Astrocyte (in vitro differentiated cells and primary cell): ENCODE data around the gene KRTAP5-5. TPM values are rescaled to one million over a fixed set of nuclear protein-coding genes. Genes with fewer than 3 reads are reported as not detected.
A peak's percentile ranks its signal among the peaks of the same experiment; 100 is the strongest.

Experiments
- DNase-seq: peaks from one replicate; pipeline ENCODE4 v3.0.0-alpha.2; 2010; ENCODE audit warnings: low read depth
- FAIRE-seq: peaks from 2 replicates; lab custom pipeline; 2011; peaks lifted over from hg19 to GRCh38; lab: Jason Lieb, UNC
- H2AFZ ChIP-seq: 2 replicates; pipeline ENCODE4 v1.6.0; 2012; ENCODE audit warnings: low read depth, low read length, inconsistent platforms
- H3K27ac ChIP-seq: 2 replicates; pipeline ENCODE4 v1.5.1; 2011; ENCODE audit warnings: low read depth, low read length, inconsistent platforms
- H3K27me3 ChIP-seq: 2 replicates; pipeline ENCODE4 v1.6.0; 2011; ENCODE audit warnings: low read length, inconsistent platforms; ENCODE audit not compliant: insufficient read depth
- H3K36me3 ChIP-seq: 2 replicates; pipeline ENCODE4 v1.5.1; 2011; ENCODE audit warnings: low read length, inconsistent platforms; ENCODE audit not compliant: insufficient read depth
- H3K4me1 ChIP-seq: 2 replicates; pipeline ENCODE4 v1.5.1; 2011; ENCODE audit warnings: low read length, inconsistent platforms; ENCODE audit not compliant: insufficient read depth
- H3K4me2 ChIP-seq: 2 replicates; pipeline ENCODE4 v1.6.0; 2012; ENCODE audit warnings: low read length, inconsistent platforms
- H3K4me3 ChIP-seq: 2 replicates; pipeline ENCODE4 v1.5.1; 2011; ENCODE audit warnings: low read depth, mild to moderate bottlenecking, low read length, inconsistent platforms; ENCODE audit not compliant: insufficient read depth
- H3K79me2 ChIP-seq: 2 replicates; pipeline ENCODE4 v1.6.0; 2012; ENCODE audit warnings: mild to moderate bottlenecking, low read length, inconsistent platforms; ENCODE audit not compliant: insufficient read depth
- H3K9ac ChIP-seq: 2 replicates; pipeline ENCODE4 v1.6.0; 2012; ENCODE audit warnings: mild to moderate bottlenecking, low read length, inconsistent platforms
- H3K9me3 ChIP-seq: 2 replicates; pipeline ENCODE4 v1.5.1; 2012; ENCODE audit warnings: low read depth, mild to moderate bottlenecking, low read length, inconsistent platforms; ENCODE audit not compliant: insufficient read depth
- H4K20me1 ChIP-seq: 2 replicates; pipeline ENCODE4 v1.6.0; 2012; ENCODE audit warnings: low read length, inconsistent platforms; ENCODE audit not compliant: insufficient read depth
- H3K27ac Mint-ChIP-seq: one replicate; pipeline ENCODE4 v1.8.0; 2021; ENCODE audit warnings: mild to moderate bottlenecking, mixed read lengths; ENCODE audit not compliant: unreplicated experiment
- H3K27me3 Mint-ChIP-seq: one replicate; pipeline ENCODE4 v1.8.0; 2021; ENCODE audit warnings: low read depth, mixed read lengths; ENCODE audit not compliant: unreplicated experiment
- H3K36me3 Mint-ChIP-seq: one replicate; pipeline ENCODE4 v1.8.0; 2021; ENCODE audit warnings: low read depth, mixed read lengths; ENCODE audit not compliant: unreplicated experiment
- H3K4me1 Mint-ChIP-seq: one replicate; pipeline ENCODE4 v1.8.0; 2021; ENCODE audit warnings: low read depth, mixed read lengths; ENCODE audit not compliant: unreplicated experiment
- H3K4me3 Mint-ChIP-seq: one replicate; pipeline ENCODE4 v1.8.0; 2021; ENCODE audit warnings: mild to moderate bottlenecking, moderate library complexity, mixed read lengths; ENCODE audit not compliant: unreplicated experiment
- H3K9me3 Mint-ChIP-seq: one replicate; pipeline ENCODE4 v1.8.0; 2021; ENCODE audit warnings: mild to moderate bottlenecking, mixed read lengths; ENCODE audit not compliant: unreplicated experiment
- CTCF ChIP-seq: IDR thresholded peaks from 2 replicates; pipeline ENCODE4 v1.5.1; 2011; ENCODE audit warnings: low read depth, mild to moderate bottlenecking, inconsistent platforms, low read length, moderate library complexity; ENCODE audit not compliant: insufficient read depth
- EZH2 ChIP-seq: IDR thresholded peaks from 2 replicates; pipeline ENCODE4 v1.6.1; 2012; ENCODE audit warnings: mild to moderate bottlenecking, low read length, inconsistent platforms; ENCODE audit not compliant: insufficient read depth
- total RNA-seq: library from RNA; stranded (reverse); gene quantifications from 2 replicates; pipeline ENCODE4 v1.2.1, GENCODE V29; 2021

Gene KRTAP5-5
- total RNA-seq, 1 donor from 2014 or later = not detected

DNA sequence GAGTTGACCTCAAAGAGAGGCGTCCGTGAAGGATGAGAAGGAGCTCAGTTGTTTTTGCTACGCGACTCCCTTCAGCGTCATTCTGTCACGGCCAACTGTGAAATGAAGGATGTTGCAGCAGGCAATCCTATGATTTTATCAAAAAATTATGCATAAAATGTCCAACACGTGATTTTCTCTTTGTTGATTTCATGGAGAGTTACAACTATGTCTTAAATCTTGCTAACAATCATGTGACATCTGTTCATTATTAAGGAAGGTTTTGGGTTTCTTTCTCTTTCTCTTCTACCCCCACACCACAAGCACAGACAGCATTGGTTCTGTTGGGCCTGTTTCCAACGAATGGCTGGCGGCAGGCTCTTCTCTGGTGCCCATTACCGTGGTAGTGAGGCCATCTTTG lies 11.3 kb upstream of the KRTAP5-5 start:
- Histone ChIP-seq H4K20me1 (no peaks in the 10 kb centered on the region), H2AFZ (no peak overlapping the region), H3K4me2 (no peak overlapping the region), H3K27me3 (peaks cover 9% of the 10 kb centered on the region), H3K27ac (no peak overlapping the region), H3K4me3 (no peak overlapping the region), H3K9me3 (no peaks in the 10 kb centered on the region), H3K36me3 (no peaks in the 10 kb centered on the region), H3K9ac (no peak overlapping the region), H3K4me1 (no peaks in the 10 kb centered on the region), H3K79me2 (no peaks in the 10 kb centered on the region)
- Mint-ChIP-seq H3K27me3 (peaks cover 55% of the 10 kb centered on the region), H3K4me3 (no peak overlapping the region), H3K36me3 (peaks cover 3% of the 10 kb centered on the region), H3K4me1 (no peaks in the 10 kb centered on the region), H3K9me3 (peaks cover 19% of the 10 kb centered on the region), H3K27ac (no peak overlapping the region)
- no peak for TF ChIP-seq CTCF
- no peak for TF ChIP-seq EZH2
- no peak for FAIRE-seq
- DNase-seq = no peak

DNA sequence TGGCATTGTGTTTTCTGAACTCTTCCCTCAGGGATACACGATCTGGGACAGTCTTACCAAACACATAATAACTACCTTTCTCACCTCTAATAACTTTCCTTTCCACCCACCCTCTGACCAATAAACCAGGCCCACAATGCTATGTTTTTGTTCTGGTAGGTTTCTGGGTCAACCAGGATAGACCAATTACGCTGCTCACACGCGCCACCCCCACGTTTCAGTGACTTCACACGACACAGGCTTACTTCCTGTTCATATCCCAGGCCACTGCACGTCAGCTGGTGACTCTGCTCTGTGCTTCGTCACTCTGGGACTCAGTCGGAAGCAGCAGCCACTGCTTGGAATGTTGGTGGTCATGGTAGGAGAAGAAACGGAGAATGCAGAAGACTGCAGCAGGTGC lies 10.1 kb upstream of the KRTAP5-5 start:
- Mint-ChIP-seq H3K36me3 (peaks cover 3% of the 10 kb centered on the region), H3K27me3 (peaks cover 60% of the 10 kb centered on the region), H3K27ac (no peak overlapping the region), H3K4me3 (no peak overlapping the region), H3K4me1 (no peaks in the 10 kb centered on the region), H3K9me3 (peaks cover 16% of the 10 kb centered on the region)
- Histone ChIP-seq H3K4me2 (no peak overlapping the region), H3K27ac (no peak overlapping the region), H3K36me3 (no peaks in the 10 kb centered on the region), H3K4me1 (no peaks in the 10 kb centered on the region), H3K4me3 (no peak overlapping the region), H3K27me3 (peaks cover 9% of the 10 kb centered on the region), H2AFZ (no peak overlapping the region), H4K20me1 (no peaks in the 10 kb centered on the region), H3K9me3 (no peaks in the 10 kb centered on the region), H3K79me2 (no peaks in the 10 kb centered on the region), H3K9ac (no peak overlapping the region)
- no peak for TF ChIP-seq CTCF
- no peak for TF ChIP-seq EZH2
- FAIRE-seq = no peak
- DNase-seq = no peak

DNA sequence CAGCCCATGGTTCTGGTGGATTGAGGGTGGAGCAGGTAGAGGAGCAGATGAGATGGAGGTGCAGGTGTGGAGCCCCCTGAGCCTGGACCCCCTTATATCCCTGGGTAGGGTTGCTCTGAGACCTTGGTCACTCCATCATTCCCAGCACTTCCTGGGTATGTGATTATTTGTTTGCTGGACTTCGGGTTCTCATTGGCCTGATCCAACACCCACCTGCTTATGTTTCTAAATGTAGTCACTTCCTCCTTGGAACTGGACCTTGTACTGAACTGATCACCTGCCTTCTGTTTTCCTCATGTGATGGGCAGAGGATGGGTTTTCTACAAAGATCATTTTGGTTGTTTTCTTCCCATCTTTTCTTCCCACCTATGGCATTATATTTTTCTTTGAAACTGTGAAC lies 7.5 kb upstream of the KRTAP5-5 start, which contains the start of gene KRTAP5-4:
KRTAP5-4 (minus strand) TSS at position 53 of the 400 bp plus-strand sequence; CDS start at position 8, 45 bp downstream.
- no peaks in the 10 kb centered on the region for H4K20me1 ChIP-seq
- H3K27me3 ChIP-seq = peaks cover 16% of the 10 kb centered on the region
- FAIRE-seq (no peak), DNase-seq (no peak)
- no peak within 1 kb of the TSS for H3K4me3 ChIP-seq
- Mint-ChIP-seq H3K4me1 (no peaks in the 10 kb centered on the region), H3K36me3 (peaks cover 3% of the 10 kb centered on the region), H3K4me3 (peak within 1 kb of the TSS; percentile 29), H3K27me3 (peaks cover 59% of the 10 kb centered on the region), H3K9me3 (peaks cover 7% of the 10 kb centered on the region), H3K27ac (no peak within 1 kb of the TSS)
- TF ChIP-seq CTCF (no peak), EZH2 (no peak)
- H2AFZ ChIP-seq = no peak within 1 kb of the TSS
- H3K79me2 ChIP-seq = no peaks in the 10 kb centered on the region
- no peak within 1 kb of the TSS for H3K4me2 ChIP-seq
- no peak within 1 kb of the TSS for H3K9ac ChIP-seq
- H3K9me3 ChIP-seq = no peaks in the 10 kb centered on the region
- no peak within 1 kb of the TSS for H3K27ac ChIP-seq
- no peaks in the 10 kb centered on the region for H3K4me1 ChIP-seq
- H3K36me3 ChIP-seq = no peaks in the 10 kb centered on the region
